A375 (cell line): Measurements from ENCODE around the gene ZNF555. TPM values are rescaled to one million over a fixed set of nuclear protein-coding genes. Genes with fewer than 3 reads are reported as not detected.

ENCODE experiments used
- total RNA-seq: library from RNA; depleted of rRNA; stranded (reverse); fragments of >200 nt; shearing (Covaris generic); gene quantifications from 2 replicates; pipeline ENCODE4 v1.2.3, GENCODE V29; 2014; rRNA removed

The ZNF555 gene
- 0.13 and 0.30 TPM in 2 replicates for total RNA-seq

GRCh38 chr19:2840794-2841791, at the start of gene ZNF555:
Gene ZNF555, plus strand, starts transcription at chr19:2841475. Its CDS starts 98 bp downstream, at chr19:2841573.

GRCh38 chr19:2819540-2820111, 21.6 kb upstream of the ZNF555 start, which contains the start of gene ZNF554:
Gene ZNF554, plus strand, starts transcription at chr19:2819868. Its CDS starts 204 bp downstream, at chr19:2820072.

GRCh38 chr19:2867025-2867991, 26.0 kb downstream of the ZNF555 start, which contains the start of gene ZNF556:
Gene ZNF556, plus strand, starts transcription at chr19:2867335. Its CDS starts 87 bp downstream, at chr19:2867422.

GRCh38 chr19:2900296-2901252, 59.3 kb downstream of the ZNF555 start, which contains the start of gene ZNF57:
Gene ZNF57, plus strand, starts transcription at chr19:2900928. Its CDS starts 118 bp downstream, at chr19:2901046.

Other genes starting within 250 kb of the ZNF555 start
- gene GNG7, start 138.8 kb upstream of the ZNF555 start, total RNA-seq: 1.7 and 1.8 TPM in 2 replicates
- gene DIRAS1, start 120.1 kb upstream of the ZNF555 start, total RNA-seq: 0.72 and 1.0 TPM in 2 replicates
- gene SLC39A3, start 101.5 kb upstream of the ZNF555 start, total RNA-seq: 26.3 and 32.6 TPM in 2 replicates
- gene SGTA, start 58.2 kb upstream of the ZNF555 start, total RNA-seq: 57.8 and 63.6 TPM in 2 replicates
- 138 and 190 TPM in 2 replicates for gene THOP1, start 56.0 kb upstream of the ZNF555 start, total RNA-seq
- gene ZNF554, start 21.6 kb upstream of the ZNF555 start, total RNA-seq: 2.1 and 2.3 TPM in 2 replicates
- 0.83 and 1.3 TPM in 2 replicates for gene ZNF556, start 25.9 kb downstream of the ZNF555 start, total RNA-seq
- 2.5 and 3.7 TPM in 2 replicates for gene ZNF57, start 59.5 kb downstream of the ZNF555 start, total RNA-seq
- gene ZNF77, start 103.5 kb downstream of the ZNF555 start, total RNA-seq: 0.53 and 2.5 TPM in 2 replicates
- 1.4 and 1.5 TPM in 2 replicates for gene TLE6, start 136.1 kb downstream of the ZNF555 start, total RNA-seq
- 1.0 and 6.4 TPM in 2 replicates for gene TLE2, start 187.8 kb downstream of the ZNF555 start, total RNA-seq
- gene TLE5, start 221.0 kb downstream of the ZNF555 start, total RNA-seq: 311 and 354 TPM in 2 replicates